PC-3 (cell line): ENCODE measurements around the gene GALNS. TPM values are rescaled to one million over a fixed set of nuclear protein-coding genes. Genes with fewer than 3 reads are reported as not detected.

Experiments used
- ATAC-seq: fragments of 200-7000 bp; cut with Tn5 transposase; 2 replicates; pipeline ENCODE4 v1.9.1; 2020; ENCODE audit warnings: mild to moderate bottlenecking, moderate library complexity
- BruUV-seq: library from RNA; stranded (reverse); fragments of 400-500 nt; replicated peaks from 2 replicates; lab custom pipeline; 2021; lab: Mats Ljungman, UMichigan
- CTCF ChIA-PET: fragments of 300-600 bp; sonication (Branson Sonifier 250); formaldehyde crosslinking; loops from one replicate; lab custom pipeline; 2022; ENCODE audit warnings: antibody characterized with exemption; lab: Charles Lee
- POLR2A ChIA-PET: fragments of 300-600 bp; sonication (Branson Sonifier 250); formaldehyde crosslinking; loops from one replicate; lab custom pipeline; 2022; ENCODE audit warnings: antibody characterized with exemption; ENCODE audit not compliant: unreplicated experiment; lab: Charles Lee
- DNase-seq: peaks from one replicate; pipeline ENCODE4 v3.0.0-alpha.2; 2015
- H2AFZ ChIP-seq: fragments of 300-600 bp; sonication (generic); 2 replicates; pipeline ENCODE4 v1.6.0; 2016; ENCODE audit warnings: antibody characterized with exemption, low read length
- H3F3A ChIP-seq: fragments of 300-600 bp; sonication (generic); one replicate; pipeline ENCODE4 v1.6.0; 2017; ENCODE audit warnings: antibody characterized with exemption, low read length, control low read depth, mild to moderate bottlenecking; ENCODE audit not compliant: unreplicated experiment
- H3K27ac ChIP-seq: fragments of 300-600 bp; sonication (generic); 2 replicates; pipeline ENCODE4 v1.5.1; 2016; ENCODE audit warnings: mild to moderate bottlenecking, low read length
- H3K27me3 ChIP-seq: fragments of 300-600 bp; sonication (generic); 2 replicates; pipeline ENCODE4 v1.6.1; 2016; ENCODE audit warnings: low read length, mixed read lengths
- H3K36me3 ChIP-seq: fragments of 300-600 bp; sonication (generic); 2 replicates; pipeline ENCODE4 v1.6.1; 2016; ENCODE audit warnings: low read depth, mixed run types, low read length, mixed read lengths
- H3K4me1 ChIP-seq: fragments of 300-600 bp; sonication (generic); 2 replicates; pipeline ENCODE4 v1.5.1; 2016; ENCODE audit warnings: low read length; ENCODE audit not compliant: insufficient read depth
- H3K4me2 ChIP-seq: fragments of 300-600 bp; sonication (generic); 2 replicates; pipeline ENCODE4 v1.6.0; 2016; ENCODE audit warnings: low read length
- H3K4me3 ChIP-seq: fragments of 300-600 bp; sonication (generic); 2 replicates; pipeline ENCODE4 v1.5.1; 2016; ENCODE audit warnings: mild to moderate bottlenecking, low read length, mixed read lengths
- H3K79me2 ChIP-seq: fragments of 300-600 bp; sonication (generic); 2 replicates; pipeline ENCODE4 v1.6.1; 2017; ENCODE audit warnings: low read length, mixed read lengths
- H3K9ac ChIP-seq: fragments of 300-600 bp; sonication (generic); 2 replicates; pipeline ENCODE4 v1.6.0; 2016; ENCODE audit warnings: mild to moderate bottlenecking, low read length
- H3K9me2 ChIP-seq: fragments of 300-600 bp; sonication (generic); replicated peaks from 2 replicates; pipeline ENCODE4 v1.6.1; 2016; ENCODE audit warnings: mixed run types, low read length, mixed read lengths
- H3K9me3 ChIP-seq: fragments of 300-600 bp; sonication (generic); 2 replicates; pipeline ENCODE4 v1.6.1; 2016; ENCODE audit warnings: low read length, mixed read lengths
- H4K20me1 ChIP-seq: fragments of 300-600 bp; sonication (generic); 2 replicates; pipeline ENCODE4 v1.6.1; 2016; ENCODE audit warnings: low read length, mixed read lengths
- EZH2 ChIP-seq: fragments of 300-600 bp; sonication (generic); IDR thresholded peaks from one replicate; pipeline ENCODE4 v1.6.1; 2017; ENCODE audit warnings: antibody characterized with exemption, mild to moderate bottlenecking, low read length; ENCODE audit not compliant: unreplicated experiment
- EZH2phosphoT487 ChIP-seq: fragments of 300-600 bp; sonication (generic); IDR thresholded peaks from 2 replicates; pipeline ENCODE4 v1.6.1; 2018; ENCODE audit warnings: mild to moderate bottlenecking, antibody characterized with exemption, low read length, borderline replicate concordance
- intact Hi-C: fragments of 100-400 bp; cut with micrococcal nuclease; formaldehyde crosslinking; loops from 2 replicates; pipeline ENCODE4 v1.9.0; 2023
- total RNA-seq: library from RNA; depleted of rRNA; stranded (reverse); fragments of >200 nt; gene quantifications from 2 replicates; pipeline ENCODE4 v1.2.3, GENCODE V29; 2014
- TF ChIP-seq, protein P1 (sequence below): fragments of 300-600 bp; sonication (generic); conservative IDR thresholded peaks from 2 replicates; pipeline ENCODE4 v1.5.1; 2017; ENCODE audit warnings: antibody characterized with exemption, low read depth, mild to moderate bottlenecking, low read length

GALNS gene
- total RNA-seq, 1 experiment from 2014 or later: 18.3 TPM

- no peaks in the 10 kb centered on the region for H3K36me3 ChIP-seq
- no TSS peak for BruUV-seq
- H3K4me3 ChIP-seq: no peak overlapping the region
- CTCF ChIA-PET: no interaction called here
- no peaks in the 10 kb centered on the region for H4K20me1 ChIP-seq
- H3K79me2 ChIP-seq: no peaks in the 10 kb centered on the region
- no peak for TF ChIP-seq EZH2
- no peak for TF ChIP-seq EZH2phosphoT487
- TF ChIP-seq, protein P1, sequence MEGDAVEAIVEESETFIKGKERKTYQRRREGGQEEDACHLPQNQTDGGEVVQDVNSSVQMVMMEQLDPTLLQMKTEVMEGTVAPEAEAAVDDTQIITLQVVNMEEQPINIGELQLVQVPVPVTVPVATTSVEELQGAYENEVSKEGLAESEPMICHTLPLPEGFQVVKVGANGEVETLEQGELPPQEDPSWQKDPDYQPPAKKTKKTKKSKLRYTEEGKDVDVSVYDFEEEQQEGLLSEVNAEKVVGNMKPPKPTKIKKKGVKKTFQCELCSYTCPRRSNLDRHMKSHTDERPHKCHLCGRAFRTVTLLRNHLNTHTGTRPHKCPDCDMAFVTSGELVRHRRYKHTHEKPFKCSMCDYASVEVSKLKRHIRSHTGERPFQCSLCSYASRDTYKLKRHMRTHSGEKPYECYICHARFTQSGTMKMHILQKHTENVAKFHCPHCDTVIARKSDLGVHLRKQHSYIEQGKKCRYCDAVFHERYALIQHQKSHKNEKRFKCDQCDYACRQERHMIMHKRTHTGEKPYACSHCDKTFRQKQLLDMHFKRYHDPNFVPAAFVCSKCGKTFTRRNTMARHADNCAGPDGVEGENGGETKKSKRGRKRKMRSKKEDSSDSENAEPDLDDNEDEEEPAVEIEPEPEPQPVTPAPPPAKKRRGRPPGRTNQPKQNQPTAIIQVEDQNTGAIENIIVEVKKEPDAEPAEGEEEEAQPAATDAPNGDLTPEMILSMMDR: no peak
- no peaks in the 10 kb centered on the region for H3K9me3 ChIP-seq
- no peak overlapping the region for H2AFZ ChIP-seq
- H3F3A ChIP-seq: no peaks in the 10 kb centered on the region
- no peak for DNase-seq
- ATAC-seq: no peak
- intact Hi-C loops: no loop called here
- H3K4me2 ChIP-seq: no peak overlapping the region
- no peaks in the 10 kb centered on the region for H3K27me3 ChIP-seq
- no peaks in the 10 kb centered on the region for H3K9me2 ChIP-seq
- no peak overlapping the region for H3K27ac ChIP-seq
- no peaks in the 10 kb centered on the region for H3K4me1 ChIP-seq
- POLR2A ChIA-PET: no interaction called here
- no peak overlapping the region for H3K9ac ChIP-seq
Measured at GRCh38 chr16:88876942-88877526, 20.3 kb upstream of the GALNS start.

GRCh38 chr16:88875703-88876234, 19.0 kb upstream of the GALNS start:
- BruUV-seq: no TSS peak
- Histone ChIP-seq H3K4me1 (no peaks in the 10 kb centered on the region), H3K79me2 (no peaks in the 10 kb centered on the region), H2AFZ (no peak overlapping the region), H3K9me2 (no peaks in the 10 kb centered on the region), H3K36me3 (no peaks in the 10 kb centered on the region), H3K27me3 (no peaks in the 10 kb centered on the region), H3K9ac (no peak overlapping the region), H3K9me3 (no peaks in the 10 kb centered on the region), H3F3A (no peaks in the 10 kb centered on the region), H4K20me1 (no peaks in the 10 kb centered on the region), H3K4me3 (no peak overlapping the region), H3K4me2 (no peak overlapping the region), H3K27ac (no peak overlapping the region)
- TF ChIP-seq, protein P1: no peak
- no peak for TF ChIP-seq EZH2phosphoT487
- TF ChIP-seq EZH2: no peak
- DNase-seq (no peak), ATAC-seq (no peak)
- intact Hi-C loops: no loop called here
- CTCF ChIA-PET: no interaction called here
- POLR2A ChIA-PET: no interaction called here

GRCh38 chr16:88874938-88875599, 18.3 kb upstream of the GALNS start:
- BruUV-seq: no TSS peak
- ATAC-seq: no peak
- H3K4me1 ChIP-seq: no peaks in the 10 kb centered on the region
- no peak overlapping the region for H2AFZ ChIP-seq
- TF ChIP-seq, protein P1: no peak
- TF ChIP-seq EZH2phosphoT487: no peak
- TF ChIP-seq EZH2: no peak
- no peak overlapping the region for H3K4me2 ChIP-seq
- no peaks in the 10 kb centered on the region for H4K20me1 ChIP-seq
- no peaks in the 10 kb centered on the region for H3K27me3 ChIP-seq
- no peaks in the 10 kb centered on the region for H3F3A ChIP-seq
- H3K9me2 ChIP-seq: no peaks in the 10 kb centered on the region
- H3K9ac ChIP-seq: no peak overlapping the region
- CTCF ChIA-PET: no interaction called here
- POLR2A ChIA-PET: no interaction called here
- no peak for DNase-seq
- no peak overlapping the region for H3K27ac ChIP-seq
- H3K36me3 ChIP-seq: no peaks in the 10 kb centered on the region
- no peak overlapping the region for H3K4me3 ChIP-seq
- no peaks in the 10 kb centered on the region for H3K9me3 ChIP-seq
- no peaks in the 10 kb centered on the region for H3K79me2 ChIP-seq
- intact Hi-C loops: no loop called here
